NB4 (cell line): ENCODE data around the gene MYLK.
A peak's percentile ranks its signal among the peaks of the same experiment; 100 is the strongest.
"Not testable (repeated sequence)": the region's sequence is repeated elsewhere in the genome, so short reads cannot be mapped to it uniquely, and the experiment has no call there.

Source experiments
- DNase-seq: peaks from one replicate; pipeline ENCODE4 v3.0.0; 2010; ENCODE audit warnings: low read depth
- H3K4me3 ChIP-seq: one replicate; pipeline ENCODE4 v1.5.1; 2011; ENCODE audit warnings: mild to moderate bottlenecking, low read depth, low read length, moderate library complexity
- CTCF ChIP-seq: IDR thresholded peaks from one replicate; pipeline ENCODE4 v1.5.1; 2012; ENCODE audit warnings: low read depth, low read length
- MAX ChIP-seq: IDR thresholded peaks from 2 replicates; pipeline ENCODE4 v1.6.1; 2011; ENCODE audit warnings: low read depth, low read length
- MYC ChIP-seq: IDR thresholded peaks from 2 replicates; pipeline ENCODE4 v1.6.1; 2011; ENCODE audit warnings: low read depth, low read length
- POLR2A ChIP-seq: IDR thresholded peaks from 2 replicates; pipeline ENCODE4 v1.6.1; 2011; ENCODE audit warnings: mild to moderate bottlenecking; ENCODE audit not compliant: insufficient read length; ENCODE audit errors: extremely low read depth

MYLK gene

GRCh38 chr3:123618076-123618708 is 265.9 kb downstream of the MYLK start:
- peak; percentile 52 for DNase-seq
- TF ChIP-seq MAX, result no peak
- TF ChIP-seq CTCF, result no peak
- TF ChIP-seq POLR2A, result no peak
- TF ChIP-seq MYC, result no peak
- no peak overlapping the region for H3K4me3 ChIP-seq

GRCh38 chr3:123616593-123616992 is 267.5 kb downstream of the MYLK start:
- no peak overlapping the region for H3K4me3 ChIP-seq

GRCh38 chr3:123613543-123613942 is 270.6 kb downstream of the MYLK start:
- TF ChIP-seq MYC (no peak), MAX (no peak), POLR2A (no peak)
- H3K4me3 ChIP-seq, result no peak overlapping the region
- no peak for DNase-seq

More at GRCh38 chr3:123616593-123616992, 267.5 kb downstream of the MYLK start:
- TF ChIP-seq POLR2A (no peak), MAX (no peak), MYC (no peak), CTCF (no peak)
- DNase-seq, result no peak

- not testable (repeated sequence) for DNase-seq
These were observed 272.5 kb downstream of the MYLK start for GRCh38 chr3:123611674-123612073.

GRCh38 chr3:123611082-123611481 is 273.1 kb downstream of the MYLK start:
- no peak for DNase-seq
- no peak overlapping the region for H3K4me3 ChIP-seq
- TF ChIP-seq MAX, result no peak
- TF ChIP-seq MYC, result no peak
- TF ChIP-seq POLR2A, result no peak
- no peak for TF ChIP-seq CTCF

More at GRCh38 chr3:123611674-123612073, 272.5 kb downstream of the MYLK start:
- not testable (repeated sequence) for H3K4me3 ChIP-seq

- H3K4me3 ChIP-seq, result no peak overlapping the region
- no peak for TF ChIP-seq POLR2A
- no peak for TF ChIP-seq CTCF
- 0 out of 2 replicates have a peak, but pooled peaks have one; percentile 25 for TF ChIP-seq MAX
- TF ChIP-seq MYC, result no peak
- peak; percentile 32 for DNase-seq
These were observed 273.8 kb downstream of the MYLK start for GRCh38 chr3:123610331-123610730.

GRCh38 chr3:123609063-123609462 is 275.1 kb downstream of the MYLK start:
- no peak overlapping the region for H3K4me3 ChIP-seq
- DNase-seq, result no peak
- TF ChIP-seq CTCF, result no peak
- TF ChIP-seq POLR2A, result no peak
- TF ChIP-seq MAX, result no peak
- no peak for TF ChIP-seq MYC
